HEK293 (cell line): ENCODE data around the gene CLCN1.

ENCODE experiments used
- CTCF ChIA-PET: fragments of 350-600 bp; formaldehyde crosslinking; extraction: SDS; loops from one replicate; lab custom pipeline; 2021; ENCODE audit warnings: antibody characterized with exemption; lab: Yijun Ruan, JAX
- POLR2A ChIA-PET: fragments of 300-600 bp; formaldehyde crosslinking; extraction: SDS; loops from one replicate; lab custom pipeline; 2020; ENCODE audit warnings: antibody characterized with exemption, inconsistent platforms; lab: Yijun Ruan, JAX
- H3K27ac ChIP-seq: fragments of 200-500 bp; sonication (Bioruptor generic); 2 replicates; pipeline ENCODE4 v1.5.1; 2014; ENCODE audit warnings: low read depth, low read length, control low read depth, inconsistent platforms; ENCODE audit errors: extremely low read depth
- H3K36me3 ChIP-seq, 2 experiments: fragments of 200-500 bp in 1 of 2; sonication (Bioruptor generic) in 1 of 2; 1 replicate in 1 of 2; 2 replicates in 1 of 2; pipeline ENCODE4 v1.5.1; 2014 to 2017; ENCODE audit warnings: inconsistent platforms in 2 of 2, low read length in 2 of 2; ENCODE audit not compliant: control insufficient read depth in 2 of 2, insufficient read depth in 1 of 2
- H3K4me1 ChIP-seq: fragments of 200-500 bp; sonication (Bioruptor generic); 2 replicates; pipeline ENCODE4 v1.5.1; 2014; ENCODE audit warnings: mild to moderate bottlenecking, low read length, inconsistent platforms; ENCODE audit not compliant: control insufficient read depth, insufficient read depth
- H3K4me3 ChIP-seq: 2 replicates; pipeline ENCODE4 v1.5.1; 2011; ENCODE audit warnings: low read depth, mild to moderate bottlenecking, control low read depth, low read length, moderate library complexity
- H3K9me3 ChIP-seq: fragments of 200-500 bp; sonication (Bioruptor generic); 2 replicates; pipeline ENCODE4 v1.5.1; 2014; ENCODE audit warnings: low read depth, low read length, inconsistent platforms; ENCODE audit not compliant: control insufficient read depth, insufficient read depth
- BCL6B ChIP-seq: fragments of 450-650 bp; formaldehyde crosslinking; IDR thresholded peaks from 2 replicates; pipeline ENCODE4 v1.5.1; 2017; ENCODE audit warnings: missing biosample characterization, missing genetic modification characterization
- GLIS1 ChIP-seq: fragments of 450-650 bp; formaldehyde crosslinking; IDR thresholded peaks from 2 replicates; pipeline ENCODE4 v1.5.1; 2016; ENCODE audit warnings: missing biosample characterization, missing genetic modification characterization
- MEIS1 ChIP-seq: sonication (generic); formaldehyde crosslinking; IDR thresholded peaks from 2 replicates; pipeline ENCODE4 v1.8.1; 2022; ENCODE audit warnings: missing genetic modification reagents, mild to moderate bottlenecking, borderline replicate concordance
- OSR2 ChIP-seq: fragments of 450-650 bp; formaldehyde crosslinking; IDR thresholded peaks from 2 replicates; pipeline ENCODE4 v1.5.1; 2016; ENCODE audit warnings: missing biosample characterization, missing genetic modification characterization
- SETDB1 ChIP-seq: IDR thresholded peaks from one replicate; pipeline ENCODE4 v1.6.1; 2017; ENCODE audit warnings: mild to moderate bottlenecking, low read length, moderate library complexity, mixed read lengths; ENCODE audit not compliant: insufficient read length
- ZFP37 ChIP-seq: fragments of 450-650 bp; formaldehyde crosslinking; IDR thresholded peaks from 2 replicates; pipeline ENCODE4 v1.5.1; 2016; ENCODE audit warnings: missing biosample characterization, missing genetic modification characterization
- ZNF121 ChIP-seq: fragments of 450-650 bp; formaldehyde crosslinking; IDR thresholded peaks from 2 replicates; pipeline ENCODE4 v1.5.1; 2016; ENCODE audit warnings: missing biosample characterization, missing genetic modification characterization
- ZNF157 ChIP-seq: fragments of 450-650 bp; formaldehyde crosslinking; IDR thresholded peaks from 2 replicates; pipeline ENCODE4 v1.5.1; 2016; ENCODE audit warnings: missing biosample characterization, missing genetic modification characterization
- ZNF18 ChIP-seq: fragments of 450-650 bp; formaldehyde crosslinking; IDR thresholded peaks from 2 replicates; pipeline ENCODE4 v1.5.1; 2016; ENCODE audit warnings: missing biosample characterization, missing genetic modification characterization
- ZNF274 ChIP-seq, 2 experiments: fragments of 200-500 bp in 1 of 2; fragments of 450-650 bp in 1 of 2; sonication (Bioruptor generic) in 1 of 2; formaldehyde crosslinking in 1 of 2; IDR thresholded peaks; 2 replicates each; pipeline versions ENCODE4 v1.5.1 to v1.6.1; 2014 to 2016; ENCODE audit warnings: borderline replicate concordance in 1 of 2, inconsistent platforms in 1 of 2, low read length in 1 of 2, missing biosample characterization in 1 of 2, missing genetic modification characterization in 1 of 2
- ZNF292 ChIP-seq: fragments of 450-650 bp; formaldehyde crosslinking; IDR thresholded peaks from 2 replicates; pipeline ENCODE4 v1.5.1; 2016; ENCODE audit warnings: low read depth, missing biosample characterization, missing genetic modification characterization, borderline replicate concordance
- ZNF311 ChIP-seq: fragments of 450-650 bp; formaldehyde crosslinking; IDR thresholded peaks from 2 replicates; pipeline ENCODE4 v1.5.1; 2017; ENCODE audit warnings: missing biosample characterization, missing genetic modification characterization, borderline replicate concordance
- ZNF335 ChIP-seq: fragments of 450-650 bp; formaldehyde crosslinking; conservative IDR thresholded peaks from 2 replicates; pipeline ENCODE4 v1.5.1; 2016; ENCODE audit warnings: missing biosample characterization, missing genetic modification characterization
- ZNF426 ChIP-seq: fragments of 450-650 bp; formaldehyde crosslinking; IDR thresholded peaks from 2 replicates; pipeline ENCODE4 v1.5.1; 2017; ENCODE audit warnings: missing biosample characterization, missing genetic modification characterization, mild to moderate bottlenecking, inconsistent platforms, moderate library complexity
- ZNF529 ChIP-seq: fragments of 450-650 bp; formaldehyde crosslinking; IDR thresholded peaks from 2 replicates; pipeline ENCODE4 v1.5.1; 2017; ENCODE audit warnings: missing genetic modification characterization, missing biosample characterization; ENCODE audit not compliant: insufficient replicate concordance
- ZNF561 ChIP-seq: fragments of 450-650 bp; IDR thresholded peaks from 2 replicates; pipeline ENCODE4 v1.5.1; 2018; ENCODE audit warnings: missing biosample characterization, missing genetic modification characterization, borderline replicate concordance
- ZNF571 ChIP-seq: fragments of 450-650 bp; formaldehyde crosslinking; IDR thresholded peaks from 2 replicates; pipeline ENCODE4 v1.5.0; 2017; ENCODE audit warnings: missing biosample characterization, missing genetic modification characterization
- ZNF777 ChIP-seq: fragments of 450-650 bp; formaldehyde crosslinking; IDR thresholded peaks from 2 replicates; pipeline ENCODE4 v1.5.1; 2017; ENCODE audit warnings: missing biosample characterization, missing genetic modification characterization, borderline replicate concordance
- ZSCAN23 ChIP-seq: fragments of 450-650 bp; formaldehyde crosslinking; IDR thresholded peaks from 2 replicates; pipeline ENCODE4 v1.5.1; 2016; ENCODE audit warnings: missing biosample characterization, missing genetic modification characterization
- TF ChIP-seq, protein P1 (sequence below): fragments of 450-650 bp; formaldehyde crosslinking; IDR thresholded peaks from 2 replicates; pipeline ENCODE4 v1.5.1; 2017; ENCODE audit warnings: missing biosample characterization, missing genetic modification characterization
- TF ChIP-seq, protein P2 (sequence below): fragments of 450-650 bp; formaldehyde crosslinking; IDR thresholded peaks from 2 replicates; pipeline ENCODE4 v1.5.1; 2017; ENCODE audit warnings: missing biosample characterization, missing genetic modification characterization
- TF ChIP-seq, protein P3 (sequence below): fragments of 450-650 bp; formaldehyde crosslinking; conservative IDR thresholded peaks from 2 replicates; pipeline ENCODE4 v1.5.1; 2016; ENCODE audit warnings: low read depth, missing biosample characterization, missing genetic modification characterization

Gene CLCN1

GRCh38 chr7:143282124-143282523, 33.8 kb upstream of the CLCN1 start:
- TF ChIP-seq ZFP37 (tag by site-specific recombination) (no peak), ZNF571 (tag by site-specific recombination) (no peak), ZNF18 (tag by site-specific recombination) (no peak), ZNF426 (tag by site-specific recombination) (no peak), BCL6B (no peak), ZNF529 (tag by site-specific recombination) (no peak), SETDB1 (no peak), ZNF121 (tag by site-specific recombination) (no peak), ZNF311 (tag by site-specific recombination) (no peak)
- TF ChIP-seq, protein P1, sequence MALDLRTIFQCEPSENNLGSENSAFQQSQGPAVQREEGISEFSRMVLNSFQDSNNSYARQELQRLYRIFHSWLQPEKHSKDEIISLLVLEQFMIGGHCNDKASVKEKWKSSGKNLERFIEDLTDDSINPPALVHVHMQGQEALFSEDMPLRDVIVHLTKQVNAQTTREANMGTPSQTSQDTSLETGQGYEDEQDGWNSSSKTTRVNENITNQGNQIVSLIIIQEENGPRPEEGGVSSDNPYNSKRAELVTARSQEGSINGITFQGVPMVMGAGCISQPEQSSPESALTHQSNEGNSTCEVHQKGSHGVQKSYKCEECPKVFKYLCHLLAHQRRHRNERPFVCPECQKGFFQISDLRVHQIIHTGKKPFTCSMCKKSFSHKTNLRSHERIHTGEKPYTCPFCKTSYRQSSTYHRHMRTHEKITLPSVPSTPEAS (tag by site-specific recombination) = no peak
- TF ChIP-seq, protein P2, sequence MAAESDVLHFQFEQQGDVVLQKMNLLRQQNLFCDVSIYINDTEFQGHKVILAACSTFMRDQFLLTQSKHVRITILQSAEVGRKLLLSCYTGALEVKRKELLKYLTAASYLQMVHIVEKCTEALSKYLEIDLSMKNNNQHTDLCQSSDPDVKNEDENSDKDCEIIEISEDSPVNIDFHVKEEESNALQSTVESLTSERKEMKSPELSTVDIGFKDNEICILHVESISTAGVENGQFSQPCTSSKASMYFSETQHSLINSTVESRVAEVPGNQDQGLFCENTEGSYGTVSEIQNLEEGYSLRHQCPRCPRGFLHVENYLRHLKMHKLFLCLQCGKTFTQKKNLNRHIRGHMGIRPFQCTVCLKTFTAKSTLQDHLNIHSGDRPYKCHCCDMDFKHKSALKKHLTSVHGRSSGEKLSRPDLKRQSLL (tag by site-specific recombination) = no peak
- Histone ChIP-seq H3K4me1 (no peaks in the 10 kb centered on the region), H3K9me3 (no peaks in the 10 kb centered on the region), H3K4me3 (no peak overlapping the region), H3K27ac (no peak overlapping the region), H3K36me3 (no peaks in the 10 kb centered on the region)
- POLR2A ChIA-PET = interaction anchor here (1.0 kb wide), 1 partner anchor 18 kb away, joined by 3 read pairs; no protein-coding TSS in a partner anchor
- CTCF ChIA-PET = interaction anchor here (0.7 kb wide), 1 partner anchor 206 kb away, joined by 3 read pairs; no protein-coding TSS in a partner anchor

DNA sequence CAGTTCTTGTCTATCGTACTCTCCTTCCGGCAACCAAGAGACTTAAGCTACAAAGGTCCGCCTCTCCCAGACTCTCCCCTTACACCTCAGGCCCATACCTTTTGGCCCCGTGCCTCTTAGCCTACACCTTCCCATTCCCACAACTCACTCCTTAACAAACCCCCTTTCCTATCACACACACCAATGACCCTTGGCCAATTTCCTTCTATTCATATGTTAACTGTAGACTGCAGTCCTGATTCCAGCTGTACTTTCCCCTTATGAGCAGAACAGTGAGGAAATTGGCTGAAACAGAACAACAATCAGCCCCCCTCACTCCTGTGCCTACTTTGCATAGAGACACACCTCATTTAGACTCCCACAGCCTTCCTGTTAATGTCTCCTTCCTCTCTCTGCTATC, 32.5 kb upstream of the CLCN1 start:
- ChIA-PET CTCF (interaction anchor here (0.6 to 1.4 kb wide), 3 partner anchors 22 to 43 kb away, joined by 4 to 5 read pairs (median 4); no protein-coding TSS in a partner anchor), POLR2A (interaction anchor here (1.2 kb wide), 1 partner anchor 20 kb away, joined by 5 read pairs; the partner anchor contains the start of gene GSTK1)
- H3K4me3 ChIP-seq = no peak overlapping the region
- H3K36me3 ChIP-seq = no peaks in the 10 kb centered on the region
- no peaks in the 10 kb centered on the region for H3K4me1 ChIP-seq
- H3K27ac ChIP-seq = no peak overlapping the region
- no peaks in the 10 kb centered on the region for H3K9me3 ChIP-seq
- TF ChIP-seq MEIS1 (CRISPR knock-in tag) (no peak), ZSCAN23 (tag by site-specific recombination) (no peak), ZNF777 (no peak), ZNF561 (no peak), ZNF157 (tag by site-specific recombination) (no peak), ZNF335 (tag by site-specific recombination) (no peak), ZNF274 (IDR thresholded peaks at IDR 0.05; ENCODE audit: low read length) (no peak), ZNF274 (tag by site-specific recombination; IDR thresholded peaks at IDR 0.05; ENCODE audit: borderline replicate concordance) (no peak), ZNF292 (tag by site-specific recombination) (no peak), GLIS1 (tag by site-specific recombination) (no peak), OSR2 (no peak), ZNF571 (tag by site-specific recombination) (no peak)
- TF ChIP-seq, protein P3, sequence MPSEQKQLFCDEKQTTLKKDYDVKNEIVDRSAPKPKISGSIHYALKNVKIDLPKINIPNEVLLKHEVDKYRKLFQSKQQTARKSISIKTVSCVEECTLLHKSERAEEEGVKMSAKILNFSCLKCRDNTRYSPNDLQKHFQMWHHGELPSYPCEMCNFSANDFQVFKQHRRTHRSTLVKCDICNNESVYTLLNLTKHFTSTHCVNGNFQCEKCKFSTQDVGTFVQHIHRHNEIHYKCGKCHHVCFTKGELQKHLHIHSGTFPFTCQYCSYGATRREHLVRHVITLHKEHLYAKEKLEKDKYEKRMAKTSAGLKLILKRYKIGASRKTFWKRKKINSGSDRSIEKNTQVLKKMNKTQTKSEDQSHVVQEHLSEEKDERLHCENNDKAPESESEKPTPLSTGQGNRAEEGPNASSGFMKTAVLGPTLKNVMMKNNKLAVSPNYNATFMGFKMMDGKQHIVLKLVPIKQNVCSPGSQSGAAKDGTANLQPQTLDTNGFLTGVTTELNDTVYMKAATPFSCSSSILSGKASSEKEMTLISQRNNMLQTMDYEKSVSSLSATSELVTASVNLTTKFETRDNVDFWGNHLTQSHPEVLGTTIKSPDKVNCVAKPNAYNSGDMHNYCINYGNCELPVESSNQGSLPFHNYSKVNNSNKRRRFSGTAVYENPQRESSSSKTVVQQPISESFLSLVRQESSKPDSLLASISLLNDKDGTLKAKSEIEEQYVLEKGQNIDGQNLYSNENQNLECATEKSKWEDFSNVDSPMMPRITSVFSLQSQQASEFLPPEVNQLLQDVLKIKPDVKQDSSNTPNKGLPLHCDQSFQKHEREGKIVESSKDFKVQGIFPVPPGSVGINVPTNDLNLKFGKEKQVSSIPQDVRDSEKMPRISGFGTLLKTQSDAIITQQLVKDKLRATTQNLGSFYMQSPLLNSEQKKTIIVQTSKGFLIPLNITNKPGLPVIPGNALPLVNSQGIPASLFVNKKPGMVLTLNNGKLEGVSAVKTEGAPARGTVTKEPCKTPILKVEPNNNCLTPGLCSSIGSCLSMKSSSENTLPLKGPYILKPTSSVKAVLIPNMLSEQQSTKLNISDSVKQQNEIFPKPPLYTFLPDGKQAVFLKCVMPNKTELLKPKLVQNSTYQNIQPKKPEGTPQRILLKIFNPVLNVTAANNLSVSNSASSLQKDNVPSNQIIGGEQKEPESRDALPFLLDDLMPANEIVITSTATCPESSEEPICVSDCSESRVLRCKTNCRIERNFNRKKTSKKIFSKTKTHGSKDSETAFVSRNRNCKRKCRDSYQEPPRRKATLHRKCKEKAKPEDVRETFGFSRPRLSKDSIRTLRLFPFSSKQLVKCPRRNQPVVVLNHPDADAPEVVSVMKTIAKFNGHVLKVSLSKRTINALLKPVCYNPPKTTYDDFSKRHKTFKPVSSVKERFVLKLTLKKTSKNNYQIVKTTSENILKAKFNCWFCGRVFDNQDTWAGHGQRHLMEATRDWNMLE (tag by site-specific recombination) = no peak
